Esophagus muscularis mucosa (tissue), 4 donors: ENCODE data around the gene PBXIP1. TPM values are rescaled to one million over a fixed set of nuclear protein-coding genes. Genes with fewer than 3 reads are reported as not detected.

Experiments
- DNase-seq: peaks from one replicate; pipeline ENCODE4 v3.0.0-alpha.2; 2017; ENCODE audit errors: extremely low spot score
- H3K27ac ChIP-seq, 4 donors: fragments of 200-600 bp; sonication (generic); replicated peaks in 1 of 4; 1 replicate in 3 of 4; 2 replicates in 1 of 4; pipeline ENCODE4 v1.5.1; 2016 to 2019; ENCODE audit warnings: mild to moderate bottlenecking in 1 of 4
- H3K27me3 ChIP-seq, 4 donors: fragments of 200-600 bp; sonication (generic); one replicate each; pipeline versions ENCODE4 v1.5.1 to v1.6.0; 2016 to 2019
- H3K36me3 ChIP-seq, 4 donors: fragments of 200-600 bp; sonication (generic); one replicate each; pipeline ENCODE4 v1.5.1; 2016 to 2019
- H3K4me1 ChIP-seq, 4 donors: fragments of 200-600 bp; sonication (generic); one replicate each; pipeline ENCODE4 v1.5.1; 2016 to 2019
- H3K4me3 ChIP-seq, 4 donors: fragments of 200-600 bp; sonication (generic); 1 replicate in 2 of 4; 2 replicates in 2 of 4; pipeline ENCODE4 v1.5.1; 2016 to 2019; ENCODE audit warnings: mild to moderate bottlenecking in 4 of 4, moderate library complexity in 1 of 4
- H3K9me3 ChIP-seq, 4 donors: fragments of 200-600 bp; sonication (generic); 1 replicate in 3 of 4; 2 replicates in 1 of 4; pipeline ENCODE4 v1.5.1; 2016 to 2019
- CTCF ChIP-seq, 3 experiments: fragments of 200-600 bp in 2 of 3; fragments of 450-650 bp in 1 of 3; sonication (generic) in 2 of 3; IDR thresholded peaks; one replicate each; pipeline ENCODE4 v1.5.1; 2017 to 2019; ENCODE audit warnings: antibody characterized with exemption in 3 of 3, mild to moderate bottlenecking in 2 of 3, moderate library complexity in 1 of 3
- EP300 ChIP-seq: sonication (generic); formaldehyde crosslinking; IDR thresholded peaks from one replicate; pipeline ENCODE4 v1.6.1; 2017; ENCODE audit warnings: antibody characterized with exemption
- POLR2A ChIP-seq: fragments of 450-650 bp; IDR thresholded peaks from one replicate; pipeline ENCODE4 v1.6.1; 2017; ENCODE audit warnings: antibody characterized with exemption, moderate library complexity, mild to moderate bottlenecking, low read depth
- POLR2AphosphoS5 ChIP-seq, 2 donors: sonication (generic); formaldehyde crosslinking; IDR thresholded peaks; one replicate each; pipeline ENCODE4 v1.6.1; 2017; ENCODE audit warnings: antibody characterized with exemption in 2 of 2
- WGBS: methylation state at CpG from one replicate; pipeline ENCODE4 v1.1.5; 2018; 5-methylcytosine and 5-hydroxymethylcytosine counted together
- intact Hi-C: fragments of 100-400 bp; cut with DNase I; formaldehyde crosslinking; loops from one replicate; pipeline ENCODE4 v1.15.1; 2023
- total RNA-seq, 4 donors: library from RNA; depleted of rRNA; stranded (reverse); fragments of >200 nt; gene quantifications; one replicate each; pipeline versions ENCODE4 v1.1.0 to v1.2.1, GENCODE V29; 2016

PBXIP1 gene
- total RNA-seq, 4 donors from 2014 or later = 192 to 309 (median 238) TPM

GRCh38 chr1:154941333-154942013 lies 14.4 kb downstream of the PBXIP1 start:
- Histone ChIP-seq H3K9me3 (no peaks in the 10 kb centered on the region), H3K4me3 (no peak overlapping the region), H3K27ac (peak overlapping the region; percentile 25 to 97 (median 44)), H3K36me3 (peaks cover 0 to 24% (median 14%) of the 10 kb centered on the region in 4 donors), H3K27me3 (no peaks in the 10 kb centered on the region), H3K4me1 (peaks cover 50 to 66% (median 63%) of the 10 kb centered on the region in 4 donors)
- 79% methylated on average over 3 of the region's 5 CpGs for WGBS
- TF ChIP-seq CTCF (IDR thresholded peaks at IDR 0.05) (no peak), EP300 (no peak), POLR2AphosphoS5 (IDR thresholded peaks at IDR 0.05) (no peak), POLR2A (no peak)
- intact Hi-C loops = no loop called here
- no peak for DNase-seq

GRCh38 chr1:154940651-154941194 lies 15.2 kb downstream of the PBXIP1 start:
- intact Hi-C loops = no loop called here

GRCh38 chr1:154940213-154940560 lies 15.7 kb downstream of the PBXIP1 start:
- no peak overlapping the region for H3K4me3 ChIP-seq
- no peaks in the 10 kb centered on the region for H3K9me3 ChIP-seq
- no peaks in the 10 kb centered on the region for H3K27me3 ChIP-seq
- peaks cover 0 to 11% (median 4%) of the 10 kb centered on the region in 4 donors for H3K36me3 ChIP-seq
- intact Hi-C loops = no loop called here
- TF ChIP-seq POLR2A = no peak
- no peak for TF ChIP-seq EP300
- no peak for TF ChIP-seq POLR2AphosphoS5 (IDR thresholded peaks at IDR 0.05)
- TF ChIP-seq CTCF (IDR thresholded peaks at IDR 0.05) = no peak
- peak overlapping the region; percentile 14 to 97 (median 96) for H3K27ac ChIP-seq
- peaks cover 56 to 77% (median 71%) of the 10 kb centered on the region in 4 donors for H3K4me1 ChIP-seq
- 100% methylated on average over 1 of the region's 1 CpG for WGBS
- DNase-seq = no peak

More at GRCh38 chr1:154940651-154941194, 15.2 kb downstream of the PBXIP1 start:
- no peak for TF ChIP-seq CTCF (IDR thresholded peaks at IDR 0.05)
- TF ChIP-seq POLR2AphosphoS5 (IDR thresholded peaks at IDR 0.05) = no peak
- TF ChIP-seq POLR2A = no peak
- TF ChIP-seq EP300 = no peak
- peak overlapping the region in 2 of 4 donors; percentile 97 for H3K27ac ChIP-seq
- no peak overlapping the region for H3K4me3 ChIP-seq
- peaks cover 0 to 16% (median 9%) of the 10 kb centered on the region in 4 donors for H3K36me3 ChIP-seq
- no peaks in the 10 kb centered on the region for H3K27me3 ChIP-seq
- H3K9me3 ChIP-seq = no peaks in the 10 kb centered on the region
- H3K4me1 ChIP-seq = peaks cover 54 to 71% (median 68%) of the 10 kb centered on the region in 4 donors
- DNase-seq = no peak
- WGBS = 91% methylated on average over 8 of the region's 8 CpGs

GRCh38 chr1:154938604-154939399 lies 17.1 kb downstream of the PBXIP1 start:
- peaks cover 50 to 77% (median 65%) of the 10 kb centered on the region in 4 donors for H3K4me1 ChIP-seq
- TF ChIP-seq POLR2AphosphoS5 (IDR thresholded peaks at IDR 0.05) = no peak
- TF ChIP-seq CTCF (IDR thresholded peaks at IDR 0.05) = no peak
- no peak for TF ChIP-seq EP300
- TF ChIP-seq POLR2A = no peak
- WGBS = 91% methylated on average over 7 of the region's 7 CpGs
- H3K9me3 ChIP-seq = no peaks in the 10 kb centered on the region
- no peak for DNase-seq
- intact Hi-C loops = loop anchor here (5.0 kb wide), 1 partner anchor 78 kb away; no protein-coding TSS in a partner anchor
- H3K27ac ChIP-seq = peak overlapping the region; percentile 94 to 97 (median 96)
- H3K36me3 ChIP-seq = peaks cover 0 to 3% (median 0%) of the 10 kb centered on the region in 4 donors
- no peak overlapping the region for H3K4me3 ChIP-seq
- no peaks in the 10 kb centered on the region for H3K27me3 ChIP-seq
